OCI-LY1 (cell line): Measurements from ENCODE around the gene PRRC2C.
"Not testable (repeated sequence)": the region's sequence is repeated elsewhere in the genome, so short reads cannot be mapped to it uniquely, and the experiment has no call there.

Source experiments
- H2AFZ ChIP-seq: fragments of 200-600 bp; sonication (generic), shearing (Covaris generic); 2 replicates; pipeline ENCODE4 v1.6.0; 2014; ENCODE audit warnings: antibody characterized with exemption, mild to moderate bottlenecking, low read length
- H3F3A ChIP-seq: fragments of 200-600 bp; sonication (generic), shearing (Covaris generic); 2 replicates; pipeline ENCODE4 v1.6.0; 2014; ENCODE audit warnings: mild to moderate bottlenecking, antibody characterized with exemption, low read length, moderate library complexity; ENCODE audit not compliant: insufficient read depth
- H3K27ac ChIP-seq: fragments of 200-600 bp; sonication (generic); 2 replicates; pipeline ENCODE4 v1.5.1; 2014; ENCODE audit warnings: low read length, mixed run types, mild to moderate bottlenecking, low read depth; ENCODE audit not compliant: poor library complexity, severe bottlenecking
- H3K27me3 ChIP-seq: fragments of 200-600 bp; sonication (generic); 2 replicates; pipeline ENCODE4 v1.6.0; 2014; ENCODE audit warnings: antibody characterized with exemption, mild to moderate bottlenecking, low read length, moderate library complexity; ENCODE audit not compliant: insufficient read depth
- H3K36me3 ChIP-seq: fragments of 200-600 bp; sonication (generic); 2 replicates; pipeline ENCODE4 v1.6.1; 2014; ENCODE audit warnings: mild to moderate bottlenecking, antibody characterized with exemption, low read length, moderate library complexity, mixed read lengths; ENCODE audit not compliant: insufficient read depth
- H3K4me1 ChIP-seq: fragments of 200-600 bp; sonication (generic); 2 replicates; pipeline ENCODE4 v1.5.1; 2014; ENCODE audit warnings: mild to moderate bottlenecking, low read length, moderate library complexity; ENCODE audit not compliant: insufficient read depth, severe bottlenecking
- H3K4me2 ChIP-seq: fragments of 200-600 bp; sonication (generic), shearing (Covaris generic); 2 replicates; pipeline ENCODE4 v1.6.1; 2014; ENCODE audit warnings: low read length
- H3K4me3 ChIP-seq: fragments of 200-600 bp; sonication (generic); 2 replicates; pipeline ENCODE4 v1.5.1; 2014; ENCODE audit warnings: low read length, low read depth, mild to moderate bottlenecking, mixed read lengths; ENCODE audit not compliant: poor library complexity, severe bottlenecking
- H3K79me2 ChIP-seq: fragments of 200-600 bp; shearing (Covaris generic); 2 replicates; pipeline ENCODE4 v1.6.1; 2016; ENCODE audit warnings: mixed run types, low read length, mixed read lengths; ENCODE audit not compliant: insufficient read depth
- H3K9ac ChIP-seq: fragments of 200-600 bp; sonication (generic), shearing (Covaris generic); 2 replicates; pipeline ENCODE4 v1.6.1; 2014; ENCODE audit warnings: mild to moderate bottlenecking, low read length, mixed read lengths
- H3K9me2 ChIP-seq: fragments of 200-600 bp; sonication (generic), shearing (Covaris generic); 2 replicates; pipeline ENCODE4 v1.6.1; 2014; ENCODE audit warnings: low read depth, mild to moderate bottlenecking, low read length, mixed read lengths
- H3K9me3 ChIP-seq: fragments of 200-600 bp; shearing (Covaris generic); 2 replicates; pipeline ENCODE4 v1.6.1; 2014; ENCODE audit warnings: low read length, mixed read lengths
- H4K20me1 ChIP-seq: fragments of 200-600 bp; sonication (generic), shearing (Covaris generic); 2 replicates; pipeline ENCODE4 v1.6.0; 2016; ENCODE audit warnings: mild to moderate bottlenecking, low read length; ENCODE audit not compliant: insufficient read depth
- CTCF ChIP-seq: fragments of 200-600 bp; sonication (generic), shearing (Covaris generic); IDR thresholded peaks from 2 replicates; pipeline ENCODE4 v1.5.1; 2017; ENCODE audit warnings: mild to moderate bottlenecking, antibody characterized with exemption, low read length, moderate library complexity, mixed read lengths
- EZH2 ChIP-seq: fragments of 200-600 bp; sonication (generic), shearing (Covaris generic); IDR thresholded peaks from 2 replicates; pipeline ENCODE4 v1.8.0; 2017; ENCODE audit warnings: borderline replicate concordance, mixed run types, mild to moderate bottlenecking, antibody characterized with exemption, low read length, moderate library complexity, mixed read lengths

PRRC2C gene

GRCh38 chr1:171596705-171597104, 111.4 kb downstream of the PRRC2C start:
- Histone ChIP-seq H3K9ac (no peak overlapping the region), H3K9me2 (no peaks in the 10 kb centered on the region), H3K4me3 (no peak overlapping the region), H3K79me2 (no peaks in the 10 kb centered on the region), H3K36me3 (peaks cover 43% of the 10 kb centered on the region), H2AFZ (no peak overlapping the region), H3K27ac (no peak overlapping the region), H3K4me1 (no peaks in the 10 kb centered on the region), H4K20me1 (no peaks in the 10 kb centered on the region), H3F3A (no peaks in the 10 kb centered on the region), H3K9me3 (no peaks in the 10 kb centered on the region), H3K4me2 (no peak overlapping the region), H3K27me3 (no peaks in the 10 kb centered on the region)
- TF ChIP-seq EZH2 (no peak), CTCF (no peak)

DNA sequence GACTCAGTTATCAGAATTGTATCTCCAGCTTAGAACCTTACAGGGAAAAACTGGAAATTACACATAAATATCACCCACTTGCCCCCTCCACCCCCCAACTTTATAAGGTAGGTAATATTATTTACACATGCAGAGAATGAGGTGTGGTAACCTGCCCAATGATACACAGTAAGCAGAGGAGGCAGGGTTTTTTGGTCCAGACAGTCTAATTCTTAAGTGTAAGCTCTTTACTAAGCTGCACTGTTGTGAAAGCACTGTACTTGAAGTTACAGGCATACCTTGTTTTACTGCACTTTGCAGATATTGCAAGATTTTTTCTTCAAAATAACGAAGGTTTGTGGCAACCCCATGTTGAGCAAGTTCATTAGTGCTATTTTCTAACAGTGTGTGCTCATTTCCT, 111.9 kb downstream of the PRRC2C start:
- Histone ChIP-seq H3K9me2 (no peaks in the 10 kb centered on the region), H3K79me2 (no peaks in the 10 kb centered on the region), H3K27ac (no peak overlapping the region), H3K4me1 (no peaks in the 10 kb centered on the region), H2AFZ (no peak overlapping the region), H3K36me3 (peaks cover 38% of the 10 kb centered on the region), H4K20me1 (no peaks in the 10 kb centered on the region), H3K27me3 (no peaks in the 10 kb centered on the region), H3F3A (no peaks in the 10 kb centered on the region), H3K4me3 (no peak overlapping the region), H3K4me2 (no peak overlapping the region), H3K9me3 (no peaks in the 10 kb centered on the region), H3K9ac (no peak overlapping the region)
- TF ChIP-seq EZH2 (no peak), CTCF (no peak)

- H4K20me1 ChIP-seq, H2AFZ ChIP-seq, H3K9me3 ChIP-seq, H3K9ac ChIP-seq, H3K4me2 ChIP-seq, H3F3A ChIP-seq, H3K4me3 ChIP-seq, H3K27me3 ChIP-seq, H3K27ac ChIP-seq, H3K9me2 ChIP-seq, H3K79me2 ChIP-seq, H3K4me1 ChIP-seq: not testable (repeated sequence)
- peaks cover 11% of the 10 kb centered on the region; the same call in 1 of the 2 replicates for H3K36me3 ChIP-seq
Measured at GRCh38 chr1:171600310-171600709, 115.0 kb downstream of the PRRC2C start.

- no peak overlapping the region for H3K9ac ChIP-seq
- no peak overlapping the region for H3K27ac ChIP-seq
- H3K79me2 ChIP-seq: no peaks in the 10 kb centered on the region
- no peak for TF ChIP-seq CTCF
- H4K20me1 ChIP-seq: no peaks in the 10 kb centered on the region
- no peaks in the 10 kb centered on the region for H3K27me3 ChIP-seq
- no peaks in the 10 kb centered on the region for H3K9me2 ChIP-seq
- no peak overlapping the region for H2AFZ ChIP-seq
- no peaks in the 10 kb centered on the region for H3K4me1 ChIP-seq
- no peak overlapping the region for H3K4me3 ChIP-seq
- H3K9me3 ChIP-seq: no peaks in the 10 kb centered on the region
- H3F3A ChIP-seq: no peaks in the 10 kb centered on the region
- peaks cover 11% of the 10 kb centered on the region; the same call in 1 of the 2 replicates for H3K36me3 ChIP-seq
- H3K4me2 ChIP-seq: no peak overlapping the region
Measured at GRCh38 chr1:171600862-171601261, 115.5 kb downstream of the PRRC2C start.

DNA sequence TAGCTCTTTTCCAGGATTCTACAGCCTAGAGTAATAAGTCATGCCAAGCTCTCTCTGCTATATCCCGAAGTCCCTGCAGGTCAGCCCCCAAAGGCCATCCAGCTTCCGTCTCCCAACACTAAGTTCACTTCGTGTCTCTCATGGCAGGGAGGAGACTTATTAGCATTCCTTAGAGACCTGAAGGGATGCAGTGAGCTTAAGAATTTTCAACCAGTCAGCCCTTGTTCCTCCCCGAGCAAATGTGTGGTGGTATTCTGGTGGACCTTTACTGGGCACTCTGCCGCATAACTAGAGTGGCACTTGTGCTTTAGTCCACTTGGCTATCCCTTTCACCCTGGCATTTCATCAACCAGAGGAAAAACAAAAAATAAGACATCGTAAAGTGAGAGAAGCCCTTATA, 117.7 kb downstream of the PRRC2C start:
- H2AFZ ChIP-seq, H3K36me3 ChIP-seq, H3F3A ChIP-seq, H3K79me2 ChIP-seq, H3K4me1 ChIP-seq, H3K4me3 ChIP-seq, H3K9me2 ChIP-seq, H3K9ac ChIP-seq, H3K9me3 ChIP-seq, H3K27me3 ChIP-seq, H3K4me2 ChIP-seq, H3K27ac ChIP-seq, H4K20me1 ChIP-seq: not testable (repeated sequence)
